HG02610 (cell line): Measurements from ENCODE around the gene TTC33.

Experiments used
- ATAC-seq: cut with Tn5 transposase; IDR thresholded peaks from one replicate; pipeline ENCODE4 v1.9.1; 2021; ENCODE audit warnings: mild to moderate bottlenecking, moderate library complexity; ENCODE audit not compliant: unreplicated experiment

TTC33 gene

GRCh38 chr5:40681363-40682153 lies 74.2 kb downstream of the TTC33 start:
- no peak for ATAC-seq

DNA sequence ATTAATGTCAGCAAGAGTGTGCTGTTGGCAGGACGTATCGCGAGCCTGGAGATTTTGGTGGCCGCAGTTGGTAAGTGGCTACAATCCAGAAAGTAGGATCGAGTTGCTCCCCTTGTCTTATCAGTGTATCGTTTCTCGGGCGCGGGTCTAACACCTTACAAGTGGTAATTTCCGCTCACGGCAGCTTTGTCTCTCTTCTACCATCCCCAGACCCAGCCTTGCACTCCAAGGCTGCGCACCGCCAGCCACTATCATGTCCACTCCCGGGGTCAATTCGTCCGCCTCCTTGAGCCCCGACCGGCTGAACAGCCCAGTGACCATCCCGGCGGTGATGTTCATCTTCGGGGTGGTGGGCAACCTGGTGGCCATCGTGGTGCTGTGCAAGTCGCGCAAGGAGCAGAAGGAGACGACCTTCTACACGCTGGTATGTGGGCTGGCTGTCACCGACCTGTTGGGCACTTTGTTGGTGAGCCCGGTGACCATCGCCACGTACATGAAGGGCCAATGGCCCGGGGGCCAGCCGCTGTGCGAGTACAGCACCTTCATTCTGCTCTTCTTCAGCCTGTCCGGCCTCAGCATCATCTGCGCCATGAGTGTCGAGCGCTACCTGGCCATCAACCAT lies 74.9 kb downstream of the TTC33 start:
- no peak for ATAC-seq

DNA sequence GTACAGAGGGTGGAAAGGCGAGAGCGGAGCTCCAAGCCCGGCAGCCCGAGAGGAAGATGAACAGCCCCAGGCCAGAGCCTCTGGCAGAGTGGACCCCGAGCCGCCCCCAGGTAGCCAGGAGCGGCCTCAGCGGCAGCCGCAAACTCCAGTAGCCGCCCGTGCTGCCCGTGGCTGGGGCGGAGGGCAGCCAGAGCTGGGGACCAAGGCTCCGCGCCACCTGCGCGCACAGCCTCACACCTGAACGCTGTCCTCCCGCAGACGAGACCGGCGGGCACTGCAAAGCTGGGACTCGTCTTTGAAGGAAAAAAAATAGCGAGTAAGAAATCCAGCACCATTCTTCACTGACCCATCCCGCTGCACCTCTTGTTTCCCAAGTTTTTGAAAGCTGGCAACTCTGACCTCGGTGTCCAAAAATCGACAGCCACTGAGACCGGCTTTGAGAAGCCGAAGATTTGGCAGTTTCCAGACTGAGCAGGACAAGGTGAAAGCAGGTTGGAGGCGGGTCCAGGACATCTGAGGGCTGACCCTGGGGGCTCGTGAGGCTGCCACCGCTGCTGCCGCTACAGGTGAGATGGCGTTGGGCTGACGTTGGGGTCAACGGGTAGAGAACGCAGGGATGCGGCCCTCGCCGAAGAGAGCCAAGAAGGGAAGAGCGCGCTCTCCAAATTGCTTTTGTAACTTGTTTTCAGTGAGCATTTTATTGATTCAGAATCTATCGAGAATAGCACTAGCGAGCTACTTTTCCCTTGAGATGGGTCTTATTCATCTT lies 75.7 kb downstream of the TTC33 start, which contains the start of gene PTGER4:
Gene PTGER4 (plus strand): TSS at position 3 of the 769 bp plus-strand sequence. CDS start 1,079 bp downstream, outside the sequence.
- peak; percentile 22 for ATAC-seq

DNA sequence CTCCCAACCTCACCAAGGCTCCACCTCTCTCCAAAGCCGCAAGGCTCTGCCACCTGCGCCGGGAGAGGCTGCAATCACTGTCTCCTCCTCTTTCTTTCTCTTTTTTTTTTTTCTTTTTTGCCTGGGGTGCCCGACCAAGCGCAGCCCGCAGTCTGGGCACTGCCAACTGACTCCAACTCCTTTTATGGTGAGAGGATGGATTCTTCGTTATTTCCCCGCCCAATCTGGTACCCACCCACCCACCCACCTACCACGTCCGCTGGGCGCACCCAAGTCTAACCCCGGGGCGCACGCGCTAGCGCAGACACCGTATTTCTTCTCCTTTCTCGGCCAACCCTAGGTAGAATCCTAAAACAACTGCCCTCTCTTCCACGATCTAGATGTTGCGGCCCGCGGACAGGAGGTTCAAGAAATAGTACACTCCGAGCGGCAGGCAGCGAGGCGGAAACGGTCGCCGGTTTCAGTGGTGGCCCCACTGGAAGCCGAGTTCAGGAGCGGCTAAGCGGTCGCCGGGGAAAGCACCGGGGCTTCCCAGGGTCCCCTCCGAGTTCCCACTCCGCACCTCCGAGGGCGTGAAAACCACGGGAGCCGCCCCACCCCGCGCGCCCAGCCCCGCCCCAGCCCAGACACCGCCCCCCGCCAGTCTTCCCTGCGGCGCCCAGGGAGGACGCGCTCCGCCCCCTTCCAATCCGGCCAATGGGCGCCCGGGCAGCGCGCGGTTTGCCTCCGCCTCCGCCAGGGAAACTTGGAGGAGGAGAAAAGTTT lies 76.4 kb downstream of the TTC33 start:
- ATAC-seq, result peak; percentile 80

DNA sequence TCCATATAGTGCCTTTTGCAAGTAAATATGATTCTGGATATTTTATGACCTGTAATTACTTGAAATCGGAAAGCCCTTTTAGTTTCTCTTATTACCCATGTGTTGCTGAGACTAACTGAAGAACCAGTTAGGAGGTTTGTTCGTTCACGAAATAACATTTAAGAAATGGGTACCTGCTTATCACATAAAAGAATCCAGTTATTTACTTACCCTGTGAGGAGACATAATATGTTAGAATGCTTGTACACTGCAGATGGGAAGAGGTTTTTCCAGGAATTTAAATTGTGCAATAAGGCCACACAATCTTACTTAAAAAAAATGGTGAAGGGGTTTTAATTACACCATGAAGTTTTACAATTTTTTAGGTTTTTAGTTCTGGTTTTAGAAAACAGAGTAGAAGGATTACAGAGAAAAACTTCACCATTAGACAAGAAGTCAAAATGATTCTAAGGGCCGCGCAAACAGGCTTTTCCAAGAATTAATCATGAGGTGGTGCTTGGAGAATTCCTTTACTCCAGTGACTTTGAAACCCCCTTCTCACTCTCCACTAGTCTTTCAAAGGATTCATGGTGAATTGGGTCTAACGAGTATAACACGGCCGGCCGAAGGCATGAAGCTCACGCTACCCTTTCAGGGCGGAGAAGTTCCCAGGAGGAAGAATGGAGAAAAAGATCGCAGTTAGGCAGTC lies 77.2 kb downstream of the TTC33 start:
- no peak for ATAC-seq

DNA sequence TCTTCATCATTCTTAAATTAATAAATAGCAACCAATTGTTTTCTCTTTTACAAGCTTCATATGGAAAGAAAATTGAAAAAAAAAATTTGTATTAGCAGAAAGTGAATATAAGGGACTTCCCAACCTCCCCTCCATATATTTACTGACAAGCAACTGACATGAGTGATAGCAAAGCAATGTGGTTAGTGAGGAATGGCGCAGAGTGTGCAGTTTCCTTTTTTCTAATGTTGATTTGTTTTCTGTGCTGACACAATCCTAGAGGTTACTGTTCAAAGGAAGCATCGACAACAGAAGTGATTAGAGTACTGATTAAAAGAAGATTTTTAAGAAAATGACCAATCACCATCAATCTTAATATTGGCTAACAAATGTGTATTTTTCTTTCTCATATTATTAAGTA lies 77.7 kb downstream of the TTC33 start:
- peak; percentile 26 for ATAC-seq

- no peak for ATAC-seq
Observed at GRCh38 chr5:40677456-40677855, 78.3 kb downstream of the TTC33 start.

DNA sequence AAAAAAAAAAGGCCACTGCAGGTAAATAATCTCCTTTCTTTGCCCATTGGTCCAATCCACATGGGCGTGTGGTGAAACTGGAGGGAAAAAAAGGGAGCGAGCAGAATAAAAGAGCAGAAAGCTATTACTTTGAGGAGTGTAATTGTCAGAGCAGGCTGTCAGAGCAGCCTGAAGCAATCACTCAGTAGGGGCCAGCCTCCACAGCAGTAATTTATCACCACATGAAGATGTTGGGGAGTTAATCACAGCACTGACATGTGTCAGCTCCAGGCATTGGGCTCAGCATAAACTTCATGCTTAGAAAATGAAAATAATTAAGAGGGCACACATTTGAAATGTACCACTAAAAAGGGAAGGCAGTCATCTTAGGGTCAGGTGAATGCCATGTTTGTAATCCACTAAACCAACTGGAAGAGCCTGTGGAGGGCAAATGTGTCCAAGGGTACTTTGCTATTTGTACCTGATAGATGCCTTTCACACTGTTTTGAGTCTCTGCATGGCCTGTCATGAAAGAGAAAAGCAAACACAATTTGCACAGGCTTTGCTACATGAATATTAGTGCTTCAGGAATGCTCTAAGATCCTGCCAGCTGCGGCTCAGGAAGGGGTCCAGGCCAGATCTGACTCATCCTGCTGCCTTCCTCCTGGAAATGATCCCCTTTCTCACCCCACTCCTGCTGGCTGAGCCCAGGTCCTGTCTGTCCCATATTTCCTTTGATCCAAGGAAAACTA lies 79.0 kb downstream of the TTC33 start:
- no peak for ATAC-seq

GRCh38 chr5:40675396-40676133 lies 80.2 kb downstream of the TTC33 start:
- ATAC-seq, result no peak

- no peak for ATAC-seq
Observed at GRCh38 chr5:40674661-40675235, 81.0 kb downstream of the TTC33 start.

GRCh38 chr5:40672425-40672824 lies 83.3 kb downstream of the TTC33 start:
- no peak for ATAC-seq

- no peak for ATAC-seq
Observed at GRCh38 chr5:40669606-40670390, 86.0 kb downstream of the TTC33 start.

- no peak for ATAC-seq
Observed at GRCh38 chr5:40667161-40667663, 88.5 kb downstream of the TTC33 start.

DNA sequence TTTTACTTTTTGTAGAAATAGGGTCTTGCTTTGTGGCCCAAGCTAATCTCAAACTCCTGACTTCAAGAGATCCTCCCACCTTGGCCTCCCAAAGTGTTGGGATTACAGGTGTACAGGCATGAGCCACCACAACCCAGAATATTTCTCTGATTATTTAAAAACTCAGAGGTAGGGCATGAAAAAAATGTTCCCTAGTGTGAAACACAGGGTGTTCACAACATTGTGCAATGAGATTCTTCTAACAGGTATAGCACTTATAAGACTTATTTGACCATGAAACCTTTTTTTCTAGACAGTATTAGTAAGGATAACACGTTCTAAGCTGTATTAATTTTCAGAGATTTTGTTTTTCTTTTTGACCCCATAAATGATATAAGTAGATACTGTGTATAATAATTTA lies 89.1 kb downstream of the TTC33 start:
- ATAC-seq, result no peak

DNA sequence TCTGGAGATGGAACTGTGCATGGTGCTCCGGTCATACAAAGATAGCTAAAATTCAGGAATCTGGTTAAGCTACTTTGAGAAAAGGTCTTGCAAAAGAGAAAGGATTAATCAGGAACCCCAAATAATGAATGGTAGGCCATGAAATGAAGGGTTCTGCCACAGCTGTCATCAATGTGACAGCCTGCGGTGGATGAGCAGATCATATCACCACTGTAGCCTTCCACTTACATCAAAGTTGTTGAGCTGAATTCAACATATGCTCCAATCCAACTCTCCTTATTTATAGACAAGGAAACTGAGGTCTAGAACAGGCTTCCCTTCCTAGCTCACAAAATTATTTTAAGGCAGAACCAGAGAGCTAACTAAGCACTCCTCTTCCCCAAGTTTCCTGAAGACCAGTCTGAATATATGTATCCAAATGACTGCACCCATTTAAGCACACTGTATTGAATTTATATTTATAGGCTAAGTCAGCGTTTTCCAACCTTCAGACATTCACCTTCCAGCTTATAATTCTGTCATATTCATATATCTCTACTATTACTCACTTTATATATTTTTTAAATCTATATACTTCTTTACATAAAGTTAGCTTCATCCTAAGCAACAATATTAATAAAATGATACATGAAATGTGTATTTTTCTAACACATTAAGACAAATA lies 90.0 kb downstream of the TTC33 start:
- no peak for ATAC-seq

DNA sequence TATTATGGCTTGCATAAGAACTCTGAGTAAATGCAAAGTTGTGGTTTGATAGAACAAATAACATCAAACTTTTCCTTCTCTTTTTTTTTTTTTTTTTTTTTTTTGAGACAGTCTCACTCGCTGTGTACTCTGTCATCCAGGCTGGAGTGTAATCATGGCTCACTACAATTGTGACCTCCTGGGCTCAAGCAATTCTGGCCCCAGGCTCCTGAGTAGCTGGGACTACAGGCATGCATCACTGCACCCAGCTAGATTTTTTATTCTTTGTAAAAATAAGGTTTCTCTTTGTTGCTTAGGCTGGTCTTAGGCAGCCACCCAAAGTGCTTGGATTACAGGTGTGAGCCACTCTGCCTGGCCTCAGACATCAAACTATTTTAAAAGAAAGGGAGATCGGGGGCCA lies 95.0 kb downstream of the TTC33 start:
- ATAC-seq, result no peak

DNA sequence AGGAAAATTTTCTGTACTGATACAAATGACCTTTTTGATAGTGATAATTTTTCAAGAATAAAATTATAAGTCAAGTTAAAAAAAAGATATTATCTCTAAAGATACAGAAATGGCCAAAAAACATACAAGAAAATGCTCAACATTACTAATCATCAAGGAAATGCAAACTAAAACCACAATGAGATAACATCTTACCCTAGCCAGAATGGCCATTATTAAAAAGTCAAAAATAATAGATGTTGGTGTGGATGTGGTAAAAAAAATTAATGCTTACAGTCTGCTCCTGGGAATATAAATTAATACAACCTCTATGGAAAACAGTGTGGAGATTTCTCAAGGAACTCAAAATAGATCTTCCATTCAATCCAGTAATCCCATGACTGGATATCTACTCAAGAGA lies 99.0 kb downstream of the TTC33 start:
- no peak for ATAC-seq
